GM23248 (cell line): Measurements from ENCODE around the gene POU2AF2. TPM values are rescaled to one million over a fixed set of nuclear protein-coding genes. Genes with fewer than 3 reads are reported as not detected.

Experiments used
- DNase-seq: peaks from one replicate; pipeline ENCODE4 v3.0.0-alpha.2; 2015
- H2AFZ ChIP-seq: fragments of 200-600 bp; sonication (generic); 2 replicates; pipeline ENCODE4 v1.6.1; 2016; ENCODE audit warnings: antibody characterized with exemption
- H3F3A ChIP-seq: fragments of 200-600 bp; sonication (generic); 2 replicates; pipeline ENCODE4 v1.6.1; 2016; ENCODE audit warnings: mild to moderate bottlenecking, antibody characterized with exemption, mixed run types; ENCODE audit not compliant: insufficient read depth
- H3K27ac ChIP-seq: fragments of 200-600 bp; sonication (generic); 2 replicates; pipeline ENCODE4 v1.5.1; 2016; ENCODE audit warnings: mild to moderate bottlenecking
- H3K27me3 ChIP-seq: fragments of 200-600 bp; sonication (generic); replicated peaks from 2 replicates; pipeline ENCODE4 v1.6.1; 2016; ENCODE audit warnings: mild to moderate bottlenecking; ENCODE audit not compliant: insufficient read depth
- H3K36me3 ChIP-seq: fragments of 200-600 bp; sonication (generic); 2 replicates; pipeline ENCODE4 v1.6.1; 2016; ENCODE audit warnings: low read depth, mild to moderate bottlenecking
- H3K4me1 ChIP-seq: fragments of 200-600 bp; sonication (generic); 2 replicates; pipeline ENCODE4 v1.6.1; 2016; ENCODE audit warnings: mild to moderate bottlenecking; ENCODE audit not compliant: insufficient read depth
- H3K4me2 ChIP-seq: fragments of 200-600 bp; sonication (generic); one replicate; pipeline ENCODE4 v1.6.1; 2016; ENCODE audit warnings: mild to moderate bottlenecking; ENCODE audit not compliant: unreplicated experiment
- H3K4me3 ChIP-seq: fragments of 200-600 bp; sonication (generic); 2 replicates; pipeline ENCODE4 v1.5.1; 2016; ENCODE audit warnings: mild to moderate bottlenecking
- H3K79me2 ChIP-seq: fragments of 200-600 bp; sonication (generic); 2 replicates; pipeline ENCODE4 v1.6.1; 2016; ENCODE audit warnings: mild to moderate bottlenecking; ENCODE audit not compliant: insufficient read depth
- H3K9ac ChIP-seq: fragments of 200-600 bp; sonication (generic); 2 replicates; pipeline ENCODE4 v1.6.1; 2016; ENCODE audit warnings: mild to moderate bottlenecking
- H3K9me2 ChIP-seq: fragments of 200-600 bp; sonication (generic); 2 replicates; pipeline ENCODE4 v1.6.1; 2016; ENCODE audit warnings: mixed run types, mild to moderate bottlenecking, moderate library complexity; ENCODE audit not compliant: insufficient read depth
- H3K9me3 ChIP-seq: fragments of 200-600 bp; sonication (generic); one replicate; pipeline ENCODE4 v1.6.1; 2017; ENCODE audit warnings: low read depth
- H4K20me1 ChIP-seq: fragments of 200-600 bp; sonication (generic); 2 replicates; pipeline ENCODE4 v1.6.0; 2016; ENCODE audit not compliant: insufficient read depth
- EZH2 ChIP-seq: fragments of 200-600 bp; sonication (generic); IDR thresholded peaks from 2 replicates; pipeline ENCODE4 v1.6.1; 2018; ENCODE audit warnings: antibody characterized with exemption, mild to moderate bottlenecking; ENCODE audit not compliant: insufficient read depth, poor library complexity, severe bottlenecking
- EZH2phosphoT487 ChIP-seq: fragments of 200-600 bp; sonication (generic); IDR thresholded peaks from 2 replicates; pipeline ENCODE4 v1.6.1; 2018; ENCODE audit warnings: antibody characterized with exemption, moderate library complexity, mild to moderate bottlenecking, low read depth; ENCODE audit not compliant: insufficient read depth
- WGBS, 2 experiments: methylation state at CpG; one replicate each; pipeline ENCODE4 v1.1.6; 2015 to 2017; ENCODE audit warnings: low lambda C conversion rate in 2 of 2, low coverage in 1 of 2; ENCODE audit errors: missing lambda C conversion rate in 2 of 2; 5-methylcytosine and 5-hydroxymethylcytosine counted together
- in situ Hi-C: fragments of 300-500 bp; cut with MboI; formaldehyde crosslinking; loops from 2 replicates; pipeline ENCODE4 v1.15.0; 2020
- polyA plus RNA-seq: library from polyadenylated mRNA; unstranded; fragments of >200 nt; fragmentation: Nextera tagmentation; extraction: Ambion mirVana; gene quantifications from 2 replicates; pipeline ENCODE4 v1.2.1, GENCODE V29; 2016
- total RNA-seq: library from RNA; depleted of rRNA; stranded (reverse); fragments of >200 nt; shearing (Covaris generic); gene quantifications from 2 replicates; pipeline ENCODE4 v1.2.3, GENCODE V29; 2014

Gene POU2AF2
- total and polyA plus RNA-seq, 2 experiments from 2014 or later: not detected

GRCh38 chr11:111269146-111269868 lies 23.8 kb downstream of the POU2AF2 start:
- Histone ChIP-seq H2AFZ (no peak overlapping the region), H3K79me2 (no peaks in the 10 kb centered on the region), H4K20me1 (no peaks in the 10 kb centered on the region), H3K4me2 (no peak overlapping the region), H3K27me3 (peaks cover 14% of the 10 kb centered on the region), H3K9ac (no peak overlapping the region), H3K4me1 (no peaks in the 10 kb centered on the region), H3K9me2 (no peaks in the 10 kb centered on the region), H3K9me3 (no peaks in the 10 kb centered on the region), H3K36me3 (no peaks in the 10 kb centered on the region), H3K4me3 (no peak overlapping the region), H3K27ac (no peak overlapping the region), H3F3A (no peaks in the 10 kb centered on the region)
- in situ Hi-C loops: no loop called here
- WGBS, 2 experiments: 15 to 25% methylated on average over 5 of the region's 5 CpGs
- DNase-seq: no peak
- TF ChIP-seq EZH2 (no peak), EZH2phosphoT487 (no peak)

- Histone ChIP-seq H3K4me1 (no peaks in the 10 kb centered on the region), H3K9me3 (no peaks in the 10 kb centered on the region), H2AFZ (no peak overlapping the region), H3K79me2 (no peaks in the 10 kb centered on the region), H3K4me2 (no peak overlapping the region), H3K9ac (no peak overlapping the region), H3K4me3 (no peak overlapping the region), H4K20me1 (no peaks in the 10 kb centered on the region), H3K27me3 (peaks cover 25% of the 10 kb centered on the region), H3F3A (no peaks in the 10 kb centered on the region), H3K9me2 (no peaks in the 10 kb centered on the region), H3K36me3 (no peaks in the 10 kb centered on the region), H3K27ac (no peak overlapping the region)
- DNase-seq: no peak
- WGBS, 2 experiments: 53 to 57% methylated on average over 3 of the region's 3 CpGs
- in situ Hi-C loops: no loop called here
- TF ChIP-seq EZH2 (no peak), EZH2phosphoT487 (no peak)
These were observed 26.9 kb downstream of the POU2AF2 start for GRCh38 chr11:111272420-111272819.

- H3F3A ChIP-seq: no peaks in the 10 kb centered on the region
- no peaks in the 10 kb centered on the region for H3K79me2 ChIP-seq
- H3K27ac ChIP-seq: no peak overlapping the region
- WGBS, 2 experiments: 45 to 48% methylated on average over 3 of the region's 3 CpGs
- H3K9ac ChIP-seq: no peak overlapping the region
- no peaks in the 10 kb centered on the region for H3K9me2 ChIP-seq
- in situ Hi-C loops: loop anchor here (5.0 kb wide), 1 partner anchor 145 kb away; no protein-coding TSS in a partner anchor
- H3K9me3 ChIP-seq: no peaks in the 10 kb centered on the region
- H3K27me3 ChIP-seq: peaks cover 17% of the 10 kb centered on the region
- TF ChIP-seq EZH2: no peak
- no peak for TF ChIP-seq EZH2phosphoT487
- DNase-seq: no peak
- H2AFZ ChIP-seq: no peak overlapping the region
- no peak overlapping the region for H3K4me3 ChIP-seq
- no peaks in the 10 kb centered on the region for H3K4me1 ChIP-seq
- no peak overlapping the region for H3K4me2 ChIP-seq
- H3K36me3 ChIP-seq: no peaks in the 10 kb centered on the region
- no peaks in the 10 kb centered on the region for H4K20me1 ChIP-seq
These were observed 37.1 kb downstream of the POU2AF2 start for GRCh38 chr11:111282562-111283075.

- no peaks in the 10 kb centered on the region for H3K36me3 ChIP-seq
- H3K27me3 ChIP-seq: peaks cover 3% of the 10 kb centered on the region
- WGBS, 2 experiments: 67 to 71% methylated on average over 32 to 33 of the region's 33 CpGs
- in situ Hi-C loops: loop anchor here (5.0 kb wide), 1 partner anchor 143 kb away; no protein-coding TSS in a partner anchor
- H3K4me3 ChIP-seq: no peak overlapping the region
- no peak overlapping the region for H3K27ac ChIP-seq
- H4K20me1 ChIP-seq: no peaks in the 10 kb centered on the region
- no peaks in the 10 kb centered on the region for H3K9me3 ChIP-seq
- TF ChIP-seq EZH2phosphoT487 (no peak), EZH2 (no peak)
- no peak for DNase-seq
- H3F3A ChIP-seq: no peaks in the 10 kb centered on the region
- no peaks in the 10 kb centered on the region for H3K4me1 ChIP-seq
- no peak overlapping the region for H3K4me2 ChIP-seq
- no peaks in the 10 kb centered on the region for H3K9me2 ChIP-seq
- no peak overlapping the region for H2AFZ ChIP-seq
- H3K9ac ChIP-seq: no peak overlapping the region
- H3K79me2 ChIP-seq: no peaks in the 10 kb centered on the region
These were observed 38.5 kb downstream of the POU2AF2 start for GRCh38 chr11:111283945-111284481.
